MM.1S (cell line): ENCODE results near the gene TP73.

Source experiments
- DNase-seq: peaks from one replicate; pipeline ENCODE4 v3.0.0-alpha.2; 2015
- H2AFZ ChIP-seq: fragments of 300-600 bp; sonication (generic); 2 replicates; pipeline ENCODE4 v1.6.0; 2016; ENCODE audit warnings: antibody characterized with exemption, low read length
- H3F3A ChIP-seq: fragments of 300-600 bp; sonication (generic); 2 replicates; pipeline ENCODE4 v1.6.1; 2016; ENCODE audit warnings: mild to moderate bottlenecking, antibody characterized with exemption, low read length, moderate library complexity, mixed read lengths; ENCODE audit not compliant: insufficient read depth
- H3K27ac ChIP-seq: fragments of 300-600 bp; sonication (generic); 2 replicates; pipeline ENCODE4 v1.5.1; 2016; ENCODE audit warnings: mild to moderate bottlenecking, low read length
- H3K27me3 ChIP-seq: fragments of 300-600 bp; sonication (generic); replicated peaks from 2 replicates; pipeline ENCODE4 v1.6.0; 2016; ENCODE audit warnings: low read length; ENCODE audit not compliant: insufficient read depth
- H3K36me3 ChIP-seq: fragments of 300-600 bp; sonication (generic); replicated peaks from 2 replicates; pipeline ENCODE4 v1.6.1; 2016; ENCODE audit warnings: mild to moderate bottlenecking, low read length, mixed read lengths; ENCODE audit not compliant: insufficient read depth
- H3K4me1 ChIP-seq: fragments of 300-600 bp; sonication (generic); 2 replicates; pipeline ENCODE4 v1.6.1; 2016; ENCODE audit warnings: low read length, mixed read lengths
- H3K4me2 ChIP-seq: fragments of 300-600 bp; sonication (generic); 2 replicates; pipeline ENCODE4 v1.6.0; 2016; ENCODE audit warnings: low read depth, low read length
- H3K4me3 ChIP-seq: fragments of 300-600 bp; sonication (generic); 2 replicates; pipeline ENCODE4 v1.5.1; 2016; ENCODE audit warnings: low read length, mixed read lengths
- H3K79me2 ChIP-seq: fragments of 300-600 bp; sonication (generic); 2 replicates; pipeline ENCODE4 v1.6.1; 2016; ENCODE audit warnings: mixed run types, low read length, mixed read lengths
- H3K9ac ChIP-seq: fragments of 300-600 bp; sonication (generic); 2 replicates; pipeline ENCODE4 v1.6.1; 2016; ENCODE audit warnings: low read length, mixed read lengths
- H3K9me2 ChIP-seq: fragments of 300-600 bp; sonication (generic); replicated peaks from 2 replicates; pipeline ENCODE4 v1.6.1; 2016; ENCODE audit warnings: mild to moderate bottlenecking, low read length, mixed read lengths; ENCODE audit not compliant: insufficient read depth
- H3K9me3 ChIP-seq: fragments of 300-600 bp; sonication (generic); replicated peaks from 2 replicates; pipeline ENCODE4 v1.6.1; 2016; ENCODE audit warnings: mild to moderate bottlenecking, low read length, mixed read lengths; ENCODE audit not compliant: insufficient read depth
- H4K20me1 ChIP-seq: fragments of 300-600 bp; sonication (generic); 2 replicates; pipeline ENCODE4 v1.6.1; 2016; ENCODE audit warnings: mild to moderate bottlenecking, low read length, moderate library complexity, mixed read lengths; ENCODE audit not compliant: insufficient read depth
- CTCF ChIP-seq: fragments of 300-600 bp; sonication (generic); IDR thresholded peaks from 2 replicates; pipeline ENCODE4 v1.5.1; 2016; ENCODE audit warnings: antibody characterized with exemption, low read length, mixed read lengths
- EZH2 ChIP-seq: fragments of 300-600 bp; sonication (generic); optimal IDR thresholded peaks from 2 replicates; pipeline ENCODE3; 2017; ENCODE audit warnings: low read depth, mild to moderate bottlenecking, antibody characterized with exemption, low read length, mixed read lengths
- EZH2phosphoT487 ChIP-seq: fragments of 300-600 bp; sonication (generic); IDR thresholded peaks from 2 replicates; pipeline ENCODE4 v1.6.1; 2018; ENCODE audit warnings: antibody characterized with exemption, low read length

The TP73 gene

DNA sequence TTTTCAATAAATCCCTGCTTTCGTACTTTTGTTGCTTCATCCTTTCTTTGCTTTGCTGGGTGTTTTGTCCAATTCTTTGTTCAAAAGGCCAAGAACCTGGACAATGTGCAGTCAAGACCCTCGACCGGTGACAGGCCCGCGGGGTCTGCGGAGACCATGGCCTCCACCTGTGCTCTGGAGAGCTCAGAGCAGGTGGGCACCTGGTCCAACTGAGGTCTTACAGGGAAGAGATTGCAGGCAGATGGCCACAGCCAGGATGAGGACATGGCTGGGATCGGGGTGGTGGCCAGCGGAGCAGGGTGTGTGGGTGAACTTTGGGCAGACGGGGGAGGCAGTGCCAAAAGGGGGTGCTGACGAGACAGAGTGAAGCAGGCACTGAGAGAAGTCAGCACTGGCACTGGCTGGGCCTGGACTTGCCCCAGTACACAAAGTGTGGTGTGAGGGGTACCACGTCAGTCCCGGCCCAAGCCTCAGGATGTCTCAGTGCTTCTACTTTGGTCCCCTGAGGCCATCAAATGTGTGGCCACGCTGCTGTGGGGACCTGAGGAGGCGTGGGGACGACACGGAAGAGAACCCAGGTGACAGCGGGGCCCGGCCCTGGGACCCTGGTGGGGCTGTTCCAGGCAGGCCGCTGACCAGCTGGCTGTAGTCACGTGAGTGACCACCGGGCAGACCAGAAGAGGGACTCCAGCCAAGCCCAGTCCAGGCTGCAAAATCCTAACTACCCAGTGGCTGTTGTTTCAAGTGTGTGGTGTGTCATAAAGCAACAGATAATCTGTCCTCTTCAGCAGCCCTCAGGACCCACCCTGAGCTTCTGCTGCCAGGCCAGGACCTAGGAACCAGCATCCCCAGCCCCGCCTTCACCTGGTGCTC lies 89.5 kb downstream of the TP73 start:
- Histone ChIP-seq H3K9me3 (no peaks in the 10 kb centered on the region), H3F3A (no peaks in the 10 kb centered on the region), H4K20me1 (no peaks in the 10 kb centered on the region), H3K27ac (no peak overlapping the region), H3K9me2 (no peaks in the 10 kb centered on the region), H3K9ac (no peak overlapping the region), H3K4me3 (no peak overlapping the region), H3K36me3 (no peaks in the 10 kb centered on the region), H3K4me2 (no peak overlapping the region), H3K4me1 (no peaks in the 10 kb centered on the region), H3K79me2 (no peaks in the 10 kb centered on the region), H2AFZ (no peak overlapping the region), H3K27me3 (no peaks in the 10 kb centered on the region)
- no peak for TF ChIP-seq CTCF
- TF ChIP-seq EZH2: no peak
- TF ChIP-seq EZH2phosphoT487: no peak
- DNase-seq: no peak

GRCh38 chr1:3742439-3743298 lies 90.4 kb downstream of the TP73 start:
- TF ChIP-seq EZH2phosphoT487: no peak
- TF ChIP-seq EZH2: no peak
- no peak for TF ChIP-seq CTCF
- Histone ChIP-seq H3K79me2 (no peaks in the 10 kb centered on the region), H3K4me2 (no peak overlapping the region), H3K36me3 (no peaks in the 10 kb centered on the region), H3F3A (no peaks in the 10 kb centered on the region), H3K4me3 (no peak overlapping the region), H3K9me2 (no peaks in the 10 kb centered on the region), H4K20me1 (no peaks in the 10 kb centered on the region), H3K9me3 (no peaks in the 10 kb centered on the region), H2AFZ (no peak overlapping the region), H3K27me3 (no peaks in the 10 kb centered on the region), H3K27ac (no peak overlapping the region), H3K9ac (no peak overlapping the region), H3K4me1 (0 out of 2 replicates have a peak, but pooled peaks cover under 1% of the 10 kb centered on the region)
- DNase-seq: no peak

DNA sequence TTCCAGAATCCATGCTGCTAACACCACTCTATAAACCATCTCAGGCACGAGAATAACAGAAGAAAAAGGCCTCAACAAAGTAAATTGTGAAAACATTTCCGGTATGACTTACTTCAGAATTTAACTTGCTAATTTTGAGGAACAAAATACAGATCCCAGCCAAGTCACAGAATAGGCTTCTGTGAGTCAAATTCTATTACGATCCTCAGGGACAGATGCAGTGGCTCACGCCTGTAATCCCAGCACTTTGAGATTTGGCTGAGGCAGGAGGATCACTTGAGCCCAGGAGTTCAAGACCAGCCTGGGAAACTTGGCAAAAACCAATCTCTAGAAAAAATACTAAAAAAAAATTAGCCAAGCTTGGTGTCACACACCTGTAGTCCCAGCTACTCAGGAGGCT lies 91.1 kb downstream of the TP73 start:
- DNase-seq: no peak
- Histone ChIP-seq H2AFZ (no peak overlapping the region), H3K9me2 (no peaks in the 10 kb centered on the region), H3K4me3 (no peak overlapping the region), H3K9me3 (no peaks in the 10 kb centered on the region), H3K27ac (no peak overlapping the region), H4K20me1 (no peaks in the 10 kb centered on the region), H3K9ac (no peak overlapping the region), H3F3A (no peaks in the 10 kb centered on the region), H3K36me3 (no peaks in the 10 kb centered on the region), H3K4me1 (peaks cover 5% of the 10 kb centered on the region; the same call in 1 of the 2 replicates), H3K79me2 (no peaks in the 10 kb centered on the region), H3K4me2 (no peak overlapping the region), H3K27me3 (no peaks in the 10 kb centered on the region)
- no peak for TF ChIP-seq EZH2phosphoT487
- no peak for TF ChIP-seq CTCF
- no peak for TF ChIP-seq EZH2
